Measurements from ENCODE around the gene OR2M3. TPM values are rescaled to one million over a fixed set of nuclear protein-coding genes. Genes with fewer than 3 reads are reported as not detected.

OR2M3 gene
- total RNA-seq, result not detected in 2 replicates

GRCh38 chr1:248196965-248197364 is at the start of gene OR2M3:
OR2M3 (plus strand) TSS chr1:248197265; CDS start chr1:248203068, 5,803 bp downstream.

GRCh38 chr1:248174521-248174920 is 22.5 kb upstream of the OR2M3 start, which contains the start of gene OR2M2:
OR2M2 (plus strand) TSS chr1:248174821; CDS start chr1:248179986, 5,165 bp downstream.

GRCh38 chr1:248231117-248231516 is 34.1 kb downstream of the OR2M3 start, which contains the start of gene OR2M4:
OR2M4 (plus strand) TSS chr1:248231417; CDS start chr1:248238929, 7,512 bp downstream.

Other genes with a start within 250 kb of the OR2M3 start
- gene OR2L8, start 248.4 kb upstream of the OR2M3 start, total RNA-seq, result not detected in 2 replicates
- gene OR2AK2, start 232.0 kb upstream of the OR2M3 start, total RNA-seq, result not detected in 2 replicates
- gene OR2L5, start 183.6 kb upstream of the OR2M3 start, total RNA-seq, result not detected in 2 replicates
- gene OR2L2, start 167.2 kb upstream of the OR2M3 start, total RNA-seq, result not detected in 2 replicates
- gene OR2L3, start 150.4 kb upstream of the OR2M3 start, total RNA-seq, result not detected in 2 replicates
- gene OR2L13, start 102.1 kb upstream of the OR2M3 start, total RNA-seq, result not detected in 2 replicates
- gene OR2M5, start 52.1 kb upstream of the OR2M3 start, total RNA-seq, result not detected in 2 replicates
- gene OR2M2, start 22.4 kb upstream of the OR2M3 start, total RNA-seq, result not detected in 2 replicates
- gene OR2M4, start 34.2 kb downstream of the OR2M3 start, total RNA-seq, result not detected in 2 replicates
- not detected in 2 replicates for gene OR2T33, start 80.7 kb downstream of the OR2M3 start, total RNA-seq
- gene OR2T12, start 106.2 kb downstream of the OR2M3 start, total RNA-seq, result not detected in 2 replicates
- gene OR2M7, start 127.3 kb downstream of the OR2M3 start, total RNA-seq, result not detected in 2 replicates
- not detected in 2 replicates for gene OR14C36, start 151.5 kb downstream of the OR2M3 start, total RNA-seq
- gene OR2T4, start 164.4 kb downstream of the OR2M3 start, total RNA-seq, result not detected in 2 replicates
- gene OR2T6, start 178.5 kb downstream of the OR2M3 start, total RNA-seq, result not detected in 2 replicates
- gene OR2T1, start 205.8 kb downstream of the OR2M3 start, total RNA-seq, result not detected in 2 replicates
- not detected in 2 replicates for gene OR2T2, start 248.4 kb downstream of the OR2M3 start, total RNA-seq

Measured in cardiac ventricle fibroblast (primary cell).